Keratinocyte (primary cell): ENCODE measurements around the gene LRRC8D.

Source experiments
- EZH2 ChIP-seq: IDR thresholded peaks from one replicate; pipeline ENCODE4 v1.6.1; 2012; ENCODE audit warnings: inconsistent platforms, mild to moderate bottlenecking, low read length, moderate library complexity
- TF ChIP-seq, protein P1 (sequence below), 3 experiments: IDR thresholded peaks in 1 of 3; conservative IDR thresholded peaks in 1 of 3; optimal IDR thresholded peaks in 1 of 3; 2 replicates in 2 of 3; 3 replicates in 1 of 3; pipeline versions ENCODE3 to v1.5.1; 2011; ENCODE audit warnings: low read length in 3 of 3, mild to moderate bottlenecking in 3 of 3, moderate library complexity in 2 of 3, control low read depth in 1 of 3, inconsistent platforms in 1 of 3; ENCODE audit not compliant: insufficient read depth in 2 of 3; ENCODE audit errors: extremely low read depth in 1 of 3

DNA sequence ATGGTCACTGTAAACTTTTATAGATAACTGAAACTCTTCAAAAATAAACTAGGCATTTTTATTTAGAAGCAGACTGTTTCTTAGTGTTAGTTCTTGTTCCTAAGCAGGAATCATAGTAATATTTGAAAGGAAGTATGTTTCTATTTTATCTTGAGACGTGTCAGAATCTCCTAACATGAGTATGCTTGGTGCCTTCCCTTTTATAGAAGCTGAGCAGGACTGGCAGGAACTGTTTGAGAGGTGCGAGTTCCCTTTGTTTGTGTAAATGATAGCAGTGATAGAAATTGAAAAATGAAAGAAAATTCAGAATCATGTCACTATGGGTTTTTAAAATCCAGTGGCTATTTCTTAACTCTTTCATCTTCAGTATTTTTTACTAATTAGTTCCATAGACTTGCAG is 56.9 kb downstream of the LRRC8D start:
- TF ChIP-seq, protein P1, sequence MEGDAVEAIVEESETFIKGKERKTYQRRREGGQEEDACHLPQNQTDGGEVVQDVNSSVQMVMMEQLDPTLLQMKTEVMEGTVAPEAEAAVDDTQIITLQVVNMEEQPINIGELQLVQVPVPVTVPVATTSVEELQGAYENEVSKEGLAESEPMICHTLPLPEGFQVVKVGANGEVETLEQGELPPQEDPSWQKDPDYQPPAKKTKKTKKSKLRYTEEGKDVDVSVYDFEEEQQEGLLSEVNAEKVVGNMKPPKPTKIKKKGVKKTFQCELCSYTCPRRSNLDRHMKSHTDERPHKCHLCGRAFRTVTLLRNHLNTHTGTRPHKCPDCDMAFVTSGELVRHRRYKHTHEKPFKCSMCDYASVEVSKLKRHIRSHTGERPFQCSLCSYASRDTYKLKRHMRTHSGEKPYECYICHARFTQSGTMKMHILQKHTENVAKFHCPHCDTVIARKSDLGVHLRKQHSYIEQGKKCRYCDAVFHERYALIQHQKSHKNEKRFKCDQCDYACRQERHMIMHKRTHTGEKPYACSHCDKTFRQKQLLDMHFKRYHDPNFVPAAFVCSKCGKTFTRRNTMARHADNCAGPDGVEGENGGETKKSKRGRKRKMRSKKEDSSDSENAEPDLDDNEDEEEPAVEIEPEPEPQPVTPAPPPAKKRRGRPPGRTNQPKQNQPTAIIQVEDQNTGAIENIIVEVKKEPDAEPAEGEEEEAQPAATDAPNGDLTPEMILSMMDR (optimal IDR thresholded peaks at IDR 0.05 in 1 of 3, IDR thresholded peaks at IDR 0.05 in 1 of 3, conservative IDR thresholded peaks at IDR 0.05 in 1 of 3; ENCODE audit: extremely low read depth in 1 of 3, insufficient read depth in 2 of 3, low read length in 3 of 3) = no peak
- TF ChIP-seq EZH2 = no peak
